HEK293 (cell line): ENCODE results near the gene CRYGN.

ENCODE experiments used
- ATF2 ChIP-seq: fragments of 450-650 bp; formaldehyde crosslinking; IDR thresholded peaks from 2 replicates; pipeline ENCODE4 v1.5.1; 2016; ENCODE audit warnings: missing biosample characterization, missing genetic modification characterization, low read depth
- CTCF ChIP-seq: fragments of 450-650 bp; formaldehyde crosslinking; IDR thresholded peaks from 2 replicates; pipeline ENCODE4 v1.5.1; 2016; ENCODE audit warnings: missing biosample characterization, missing genetic modification characterization
- MEIS1 ChIP-seq: sonication (generic); formaldehyde crosslinking; IDR thresholded peaks from 2 replicates; pipeline ENCODE4 v1.8.1; 2022; ENCODE audit warnings: missing genetic modification reagents, mild to moderate bottlenecking, borderline replicate concordance
- YY1 ChIP-seq: fragments of 450-650 bp; formaldehyde crosslinking; IDR thresholded peaks from 2 replicates; pipeline ENCODE4 v1.5.1; 2018; ENCODE audit warnings: missing biosample characterization, missing genetic modification characterization
- ZBTB26 ChIP-seq: fragments of 450-650 bp; formaldehyde crosslinking; optimal IDR thresholded peaks from 2 replicates; pipeline ENCODE3; 2016; ENCODE audit warnings: missing biosample characterization, mild to moderate bottlenecking, missing genetic modification characterization
- ZBTB7A ChIP-seq: fragments of 450-650 bp; formaldehyde crosslinking; IDR thresholded peaks from 2 replicates; pipeline ENCODE4 v1.5.1; 2016; ENCODE audit warnings: low read depth, missing biosample characterization, missing genetic modification characterization
- ZNF121 ChIP-seq: fragments of 450-650 bp; formaldehyde crosslinking; IDR thresholded peaks from 2 replicates; pipeline ENCODE4 v1.5.1; 2016; ENCODE audit warnings: missing biosample characterization, missing genetic modification characterization
- ZNF792 ChIP-seq: fragments of 450-650 bp; formaldehyde crosslinking; IDR thresholded peaks from 2 replicates; pipeline ENCODE4 v1.5.1; 2016; ENCODE audit warnings: missing biosample characterization, missing genetic modification characterization

- TF ChIP-seq ZNF121 (tag by site-specific recombination) (no peak), ATF2 (tag by site-specific recombination) (no peak), ZNF792 (tag by site-specific recombination) (no peak), CTCF (tag by site-specific recombination) (no peak), MEIS1 (CRISPR knock-in tag) (no peak), YY1 (tag by site-specific recombination) (no peak), ZBTB7A (tag by site-specific recombination) (no peak), ZBTB26 (tag by site-specific recombination) (no peak)
Measured at GRCh38 chr7:151455690-151456089, 15.7 kb upstream of the CRYGN start.
